HG03045 (cell line): Measurements from ENCODE around the gene OXCT1.

Experiments
- ATAC-seq: cut with Tn5 transposase; IDR thresholded peaks from one replicate; pipeline ENCODE4 v1.9.1; 2021; ENCODE audit warnings: mild to moderate bottlenecking, moderate library complexity; ENCODE audit not compliant: unreplicated experiment

Gene OXCT1

DNA sequence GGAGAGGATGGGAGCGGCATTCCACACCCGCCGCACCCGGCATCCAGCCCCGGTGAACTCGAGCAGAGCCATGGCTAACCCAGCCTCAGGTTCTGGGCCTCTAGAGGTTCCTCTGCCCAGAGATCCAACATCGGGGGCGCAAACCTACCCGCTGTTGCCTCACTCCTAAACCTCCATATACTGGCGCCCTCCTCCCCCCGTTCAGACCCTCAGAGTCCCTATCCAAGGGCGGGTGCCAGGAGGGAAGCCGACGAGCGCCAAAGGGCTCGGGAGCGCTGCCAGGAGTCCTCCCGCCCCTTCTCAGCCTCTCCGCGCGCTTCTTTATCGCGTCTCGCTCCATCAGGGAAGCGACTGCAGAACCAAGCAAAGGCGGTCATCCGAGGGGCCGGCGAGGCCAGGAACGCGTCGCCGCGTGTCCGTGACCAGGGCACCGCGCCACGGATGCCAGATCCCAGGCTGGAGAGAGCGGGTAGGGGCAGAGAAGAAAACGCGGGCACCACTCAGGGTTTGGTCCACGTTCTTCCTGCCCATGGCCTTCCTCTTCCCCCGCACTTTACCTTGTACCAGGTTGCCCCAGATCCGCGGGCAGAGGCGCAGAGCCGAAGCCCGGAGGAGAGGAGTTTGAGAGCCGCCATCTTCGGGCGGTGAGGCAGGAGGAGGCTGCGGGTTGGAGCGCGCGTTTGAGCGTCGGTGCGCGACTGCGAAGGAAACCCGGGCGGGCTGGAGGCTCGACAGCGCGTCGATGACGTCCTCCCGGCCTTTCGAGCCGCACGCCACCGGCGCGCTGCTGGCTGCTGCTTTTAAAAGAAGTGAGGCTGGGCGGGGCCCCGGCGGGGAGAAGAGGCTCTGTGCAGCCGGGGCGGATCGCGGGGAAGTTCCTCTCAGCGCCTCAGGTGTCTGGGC, at the start of gene OXCT1:
Gene OXCT1, minus strand, starts transcription at position 702 of the 903 bp plus-strand sequence. Its CDS starts 67 bp downstream, at position 635.
- peak; percentile 96 for ATAC-seq

- ATAC-seq = no peak
Measured at GRCh38 chr5:41918105-41918504, 47.9 kb upstream of the OXCT1 start.

- no peak for ATAC-seq
Measured at GRCh38 chr5:41908374-41909079, 38.3 kb upstream of the OXCT1 start.

DNA sequence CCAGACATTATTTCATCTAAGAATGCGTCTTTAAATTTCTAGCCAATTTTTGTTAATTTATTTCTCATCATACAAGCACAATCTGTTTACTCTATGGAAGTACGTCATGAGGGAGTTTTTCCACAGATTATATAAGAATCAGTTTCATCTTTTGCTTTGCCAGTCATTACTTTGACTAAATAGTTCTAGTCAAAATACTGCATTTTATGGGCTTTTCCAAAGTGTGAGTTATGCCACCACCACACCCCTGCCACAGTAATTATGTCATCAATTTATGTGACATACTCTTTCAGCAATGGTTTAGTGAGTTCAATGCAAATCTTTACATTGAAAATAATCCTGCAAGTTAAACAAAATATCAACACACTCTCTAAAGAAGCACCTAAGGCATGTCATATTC, 35.9 kb upstream of the OXCT1 start:
- no peak for ATAC-seq

DNA sequence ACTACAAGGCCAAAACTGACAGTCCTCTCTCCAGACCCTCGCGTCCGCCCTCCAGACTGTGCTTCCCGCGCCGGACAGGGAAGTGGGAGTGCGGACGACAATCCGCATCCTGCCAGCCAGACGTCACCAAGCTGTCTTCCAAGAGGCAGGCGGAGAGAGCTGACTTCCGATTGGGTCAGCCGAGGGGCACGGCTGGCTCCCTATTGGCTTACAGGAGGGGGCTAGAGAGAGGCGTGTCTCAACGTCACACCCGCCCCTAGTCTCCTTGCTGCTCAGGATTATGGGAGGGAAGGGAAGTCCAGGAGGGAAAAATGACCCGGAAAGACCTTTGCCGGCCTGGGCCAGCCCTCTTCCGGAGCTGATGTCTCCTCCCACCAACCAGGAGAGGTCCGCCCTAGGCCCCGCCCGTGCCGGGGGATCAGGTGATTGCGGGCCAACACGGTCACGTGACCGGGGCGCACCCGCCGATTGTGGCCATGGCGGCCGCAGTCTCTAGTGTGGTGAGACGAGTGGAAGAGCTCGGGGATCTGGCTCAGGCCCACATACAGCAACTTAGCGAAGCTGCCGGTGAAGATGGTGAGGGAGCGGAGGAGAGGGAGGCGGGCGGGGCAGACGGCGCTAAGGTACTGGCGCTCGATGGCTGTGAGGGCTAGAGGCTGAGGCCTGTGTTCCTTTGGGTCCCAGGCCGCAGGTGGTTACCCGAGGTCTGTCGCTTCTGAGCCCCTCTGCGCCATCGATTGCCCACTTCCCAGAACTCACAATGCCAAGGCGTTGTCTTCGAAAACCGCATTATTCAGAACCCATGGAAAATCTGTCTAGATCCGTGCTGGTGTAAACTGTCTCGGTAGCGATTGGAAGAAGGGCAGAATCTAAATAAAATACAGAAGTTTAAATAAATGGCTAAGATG, 33.9 kb upstream of the OXCT1 start, which contains the start of gene RIMOC1:
Gene RIMOC1, plus strand, starts transcription at position 453 of the 908 bp plus-strand sequence. Its CDS starts 24 bp downstream, at position 477.
- ATAC-seq = peak; percentile 99

GRCh38 chr5:41903382-41903891, 33.2 kb upstream of the OXCT1 start:
- ATAC-seq = no peak

DNA sequence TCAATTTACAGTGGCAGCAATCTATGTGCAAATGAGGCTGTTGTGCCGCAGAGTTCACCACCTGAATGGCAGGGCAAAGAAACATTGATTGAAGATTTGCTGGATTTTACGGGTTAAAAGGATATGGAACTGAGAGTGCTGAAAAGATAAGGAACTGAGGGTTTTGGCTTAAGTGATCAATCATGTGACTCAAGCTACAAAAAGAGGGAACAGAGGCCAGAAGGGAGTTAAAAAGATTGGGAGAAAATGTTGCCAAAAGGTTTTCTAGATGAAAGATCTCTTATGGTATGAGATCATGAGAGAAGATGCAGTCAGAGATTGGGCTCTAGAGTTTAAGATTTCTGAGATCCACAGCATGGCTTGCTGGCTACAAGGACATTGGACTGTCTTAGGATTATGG, 26.0 kb upstream of the OXCT1 start:
- no peak for ATAC-seq

GRCh38 chr5:41893074-41893851, 23.0 kb upstream of the OXCT1 start:
- ATAC-seq = no peak

GRCh38 chr5:41892031-41892430, 21.8 kb upstream of the OXCT1 start:
- no peak for ATAC-seq

DNA sequence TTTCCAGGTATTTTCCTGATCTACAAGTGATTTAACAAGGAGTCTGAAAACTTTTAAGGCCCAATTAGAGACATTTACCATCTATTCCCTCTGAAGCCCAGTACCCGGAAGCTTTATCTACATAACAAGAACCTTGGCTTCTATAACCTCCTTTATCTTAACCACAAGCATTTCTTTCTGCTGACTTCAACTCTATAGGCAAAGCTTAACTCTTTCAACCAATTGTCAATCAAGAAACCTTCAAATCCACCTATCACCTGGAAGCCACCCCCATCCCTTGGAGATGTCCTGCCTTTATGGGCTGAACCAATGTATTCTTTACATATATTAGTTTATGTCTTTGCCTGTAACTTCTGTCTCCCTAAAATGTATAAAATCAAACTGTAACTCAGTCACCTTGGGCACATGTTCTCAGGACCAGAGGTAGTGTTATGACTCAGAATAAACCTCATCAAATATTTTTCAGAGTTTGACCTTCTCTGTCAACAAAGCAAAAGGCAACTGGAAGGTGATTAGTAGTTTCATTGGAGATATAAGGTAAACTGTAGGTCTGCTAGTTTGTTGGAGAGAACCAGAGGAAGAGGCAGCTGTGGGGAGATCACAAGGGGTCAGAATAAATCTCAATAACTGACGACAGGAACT, 21.0 kb upstream of the OXCT1 start:
- no peak for ATAC-seq

GRCh38 chr5:41885286-41885685, 15.1 kb upstream of the OXCT1 start:
- no peak for ATAC-seq

GRCh38 chr5:41883936-41884335, 13.7 kb upstream of the OXCT1 start:
- no peak for ATAC-seq

GRCh38 chr5:41883243-41883642, 13.0 kb upstream of the OXCT1 start:
- no peak for ATAC-seq

DNA sequence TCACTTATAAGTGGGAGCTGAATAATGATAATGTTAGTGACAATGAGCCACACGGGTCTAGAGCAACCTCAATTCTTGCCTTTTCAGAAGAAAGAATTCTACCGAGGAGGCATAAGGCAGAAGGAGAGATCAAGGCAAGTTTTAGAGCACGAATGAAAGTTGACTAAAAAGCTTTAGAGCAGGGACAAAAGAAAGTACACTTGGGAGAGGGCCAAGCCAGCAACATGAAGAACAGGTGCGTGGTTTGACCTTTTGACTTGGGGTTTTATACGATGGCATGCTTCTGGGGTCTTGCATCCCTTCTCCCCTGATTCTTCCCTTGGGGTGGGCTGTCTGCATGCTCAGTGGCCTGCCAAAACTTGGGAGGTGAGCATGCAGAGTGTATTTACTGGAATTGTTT, 12.5 kb upstream of the OXCT1 start:
- no peak for ATAC-seq

DNA sequence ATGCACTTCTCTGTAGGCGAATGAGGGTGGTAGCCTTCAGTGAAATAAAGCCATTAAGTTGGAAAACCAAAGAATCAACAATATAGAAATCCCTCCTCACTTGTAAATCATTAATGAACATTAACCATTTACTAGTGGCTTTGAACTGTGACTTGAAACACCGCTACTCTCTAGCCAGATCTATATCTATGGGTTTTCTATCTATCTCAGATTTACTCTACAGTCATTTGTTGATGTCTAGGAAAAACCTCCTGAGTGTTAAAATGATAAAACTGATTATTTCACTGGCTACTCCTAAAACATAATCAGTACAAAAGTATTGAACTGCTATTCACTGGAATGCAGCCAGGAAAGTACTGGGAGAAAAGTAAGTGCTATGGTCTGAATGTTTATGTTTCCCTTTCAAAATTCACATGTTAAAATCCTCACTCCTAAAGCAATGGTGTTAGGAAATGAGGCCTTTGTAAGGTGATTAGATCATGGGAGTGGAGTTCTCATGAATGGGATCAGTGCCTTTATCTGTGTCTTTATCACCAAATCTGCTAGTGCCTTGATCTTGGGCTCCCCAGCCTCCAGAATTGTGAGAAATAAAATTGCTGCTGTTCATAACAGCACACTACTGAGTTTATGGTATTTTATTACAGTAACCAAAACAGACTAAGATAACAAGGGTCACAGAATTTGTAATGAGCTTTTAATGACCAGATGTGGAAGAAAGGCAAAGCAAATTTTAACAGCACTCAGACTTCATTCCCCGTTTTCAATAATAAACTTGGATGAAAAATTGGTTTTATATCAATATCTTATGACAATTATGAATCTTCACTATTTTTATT, 8.6 kb upstream of the OXCT1 start:
- no peak for ATAC-seq

- no peak for ATAC-seq
Measured at GRCh38 chr5:41878173-41878572, 7.9 kb upstream of the OXCT1 start.

DNA sequence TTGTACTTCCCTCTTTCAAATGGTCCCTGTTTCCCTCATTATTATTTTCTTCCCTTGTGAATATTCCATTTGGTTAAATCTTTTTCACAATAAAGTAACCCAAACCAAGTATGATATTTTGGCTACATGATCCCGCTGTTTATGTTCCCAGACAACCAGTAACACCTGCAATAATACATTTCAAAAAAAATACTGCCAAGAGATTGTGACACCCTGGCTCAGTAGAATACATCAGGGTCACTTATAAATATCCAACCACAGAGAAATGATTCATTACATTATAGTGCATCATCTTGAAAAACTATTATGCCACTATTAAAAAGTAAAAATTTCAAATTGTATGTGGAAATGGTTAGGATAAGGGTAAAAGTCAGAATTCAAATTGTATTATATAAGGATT, 7.2 kb upstream of the OXCT1 start:
- ATAC-seq = no peak

DNA sequence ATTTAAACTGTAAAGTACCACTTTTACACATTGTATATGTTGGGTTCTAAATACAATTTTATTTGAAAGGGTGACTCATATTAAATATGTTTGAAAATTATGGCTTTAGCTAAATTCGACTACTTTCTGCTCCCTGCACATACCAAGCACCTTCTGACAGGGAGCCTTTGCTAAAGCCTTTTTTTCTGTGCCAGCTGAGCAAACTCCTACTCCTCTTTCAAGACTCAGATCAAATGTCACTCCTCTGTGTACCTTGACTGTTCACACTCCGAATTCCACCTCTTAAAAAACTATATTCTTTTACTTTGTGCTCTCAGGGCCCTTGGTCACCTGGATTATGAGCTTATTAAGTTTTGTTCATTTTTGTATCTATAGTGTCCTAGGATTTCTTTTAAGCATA, 6.5 kb upstream of the OXCT1 start:
- ATAC-seq = no peak

DNA sequence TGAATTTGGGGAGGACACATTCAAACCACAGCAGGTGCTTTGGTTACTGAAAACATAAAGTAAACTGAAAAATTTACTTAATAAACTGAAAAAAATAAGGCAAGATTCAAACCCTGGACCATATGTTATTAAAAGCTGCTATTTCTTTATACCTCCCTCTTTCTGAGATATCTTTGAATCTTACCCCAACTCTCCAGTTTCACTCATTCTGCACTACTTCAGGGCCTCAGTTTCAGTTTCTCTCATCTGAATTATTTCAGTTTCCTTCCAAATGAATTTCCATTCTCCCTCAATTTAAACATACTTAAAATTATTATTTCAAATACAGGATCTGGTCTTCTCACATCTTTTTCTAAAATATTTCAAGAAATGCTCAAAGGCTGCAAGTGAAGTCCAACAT, 4.9 kb upstream of the OXCT1 start:
- ATAC-seq = no peak
